Calu3 (cell line): Measurements from ENCODE around the gene ADGRV1. TPM values are rescaled to one million over a fixed set of nuclear protein-coding genes. Genes with fewer than 3 reads are reported as not detected.

Source experiments
- BruUV-seq: library from RNA; stranded (reverse); fragments of 400-500 nt; replicated peaks from 2 replicates; lab custom pipeline; 2021; lab: Mats Ljungman, UMichigan
- CTCF ChIA-PET: fragments of 300-600 bp; sonication (Branson Sonifier 250); formaldehyde crosslinking; loops from one replicate; lab custom pipeline; 2022; ENCODE audit warnings: antibody characterized with exemption; lab: Charles Lee
- DNase-seq: peaks from one replicate; pipeline ENCODE4 v3.0.0; 2022
- H3K27ac Mint-ChIP-seq: one replicate; pipeline ENCODE4 v1.8.0; 2022; ENCODE audit warnings: mixed read lengths; ENCODE audit not compliant: unreplicated experiment
- H3K27me3 Mint-ChIP-seq: one replicate; pipeline ENCODE4 v1.8.0; 2022; ENCODE audit warnings: mixed read lengths; ENCODE audit not compliant: unreplicated experiment
- H3K36me3 Mint-ChIP-seq: one replicate; pipeline ENCODE4 v1.8.0; 2022; ENCODE audit warnings: mild to moderate bottlenecking, moderate library complexity, mixed read lengths; ENCODE audit not compliant: insufficient read depth, unreplicated experiment
- H3K4me1 Mint-ChIP-seq: one replicate; pipeline ENCODE4 v1.8.0; 2022; ENCODE audit warnings: mild to moderate bottlenecking, low read depth, mixed read lengths; ENCODE audit not compliant: unreplicated experiment
- H3K4me3 Mint-ChIP-seq: one replicate; pipeline ENCODE4 v1.8.0; 2022; ENCODE audit warnings: mild to moderate bottlenecking, low read depth, moderate library complexity, mixed read lengths; ENCODE audit not compliant: unreplicated experiment
- H3K9me3 Mint-ChIP-seq: one replicate; pipeline ENCODE4 v1.8.0; 2022; ENCODE audit warnings: low read depth, mixed read lengths; ENCODE audit not compliant: unreplicated experiment
- intact Hi-C: fragments of 100-400 bp; cut with micrococcal nuclease; formaldehyde crosslinking; loops from one replicate; pipeline ENCODE4 v1.10.0; 2022; ENCODE audit not compliant: unreplicated experiment
- total RNA-seq: library from RNA; stranded (reverse); gene quantifications from 2 replicates; pipeline ENCODE4 v1.2.3, GENCODE V29; 2022
- TF ChIP-seq, protein P1 (sequence below): fragments of 200-600 bp; IDR thresholded peaks from one replicate; pipeline ENCODE4 v1.8.0; 2022; ENCODE audit warnings: antibody characterized with exemption; ENCODE audit not compliant: unreplicated experiment

The ADGRV1 gene
- total RNA-seq, 1 experiment from 2014 or later = 1.8 TPM

DNA sequence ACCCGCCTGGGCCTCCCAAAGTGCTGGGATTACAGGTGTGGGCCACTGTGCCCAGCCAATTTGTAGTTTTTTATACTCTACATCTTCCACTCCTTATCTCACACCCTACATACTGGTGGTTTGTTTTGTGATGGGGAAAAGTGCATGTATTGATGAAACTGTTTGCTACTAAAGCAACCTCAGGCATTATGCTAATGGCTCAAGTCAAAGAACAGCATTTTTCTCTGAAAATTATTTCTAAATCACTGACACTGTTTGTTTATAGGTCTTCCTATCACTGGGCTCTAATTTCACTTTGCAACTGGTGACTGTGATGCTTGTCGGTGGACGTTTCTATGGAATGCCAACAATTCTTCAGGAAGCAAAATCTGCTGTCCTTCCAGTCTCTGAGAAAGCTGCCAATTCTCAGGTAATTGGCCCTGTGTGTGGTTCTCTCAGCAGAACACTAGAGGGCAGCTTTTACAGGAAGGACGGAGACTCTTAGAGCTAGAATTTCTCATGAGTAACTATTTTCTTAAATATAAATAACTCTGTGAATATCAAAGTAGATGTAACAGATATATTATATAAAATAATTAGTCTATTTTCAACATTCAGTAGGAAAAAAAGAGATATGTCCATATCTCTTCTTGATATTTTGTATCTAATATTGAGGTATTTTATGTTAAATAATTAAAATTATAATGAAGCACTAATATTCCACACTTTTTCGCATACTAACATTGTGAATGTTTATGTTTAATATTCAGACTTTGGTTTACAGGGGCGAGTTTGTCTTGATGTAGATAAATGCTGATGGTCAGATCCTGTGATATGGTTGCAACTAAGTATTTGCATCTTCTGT lies 244.1 kb downstream of the ADGRV1 start:
- TF ChIP-seq, protein P1, sequence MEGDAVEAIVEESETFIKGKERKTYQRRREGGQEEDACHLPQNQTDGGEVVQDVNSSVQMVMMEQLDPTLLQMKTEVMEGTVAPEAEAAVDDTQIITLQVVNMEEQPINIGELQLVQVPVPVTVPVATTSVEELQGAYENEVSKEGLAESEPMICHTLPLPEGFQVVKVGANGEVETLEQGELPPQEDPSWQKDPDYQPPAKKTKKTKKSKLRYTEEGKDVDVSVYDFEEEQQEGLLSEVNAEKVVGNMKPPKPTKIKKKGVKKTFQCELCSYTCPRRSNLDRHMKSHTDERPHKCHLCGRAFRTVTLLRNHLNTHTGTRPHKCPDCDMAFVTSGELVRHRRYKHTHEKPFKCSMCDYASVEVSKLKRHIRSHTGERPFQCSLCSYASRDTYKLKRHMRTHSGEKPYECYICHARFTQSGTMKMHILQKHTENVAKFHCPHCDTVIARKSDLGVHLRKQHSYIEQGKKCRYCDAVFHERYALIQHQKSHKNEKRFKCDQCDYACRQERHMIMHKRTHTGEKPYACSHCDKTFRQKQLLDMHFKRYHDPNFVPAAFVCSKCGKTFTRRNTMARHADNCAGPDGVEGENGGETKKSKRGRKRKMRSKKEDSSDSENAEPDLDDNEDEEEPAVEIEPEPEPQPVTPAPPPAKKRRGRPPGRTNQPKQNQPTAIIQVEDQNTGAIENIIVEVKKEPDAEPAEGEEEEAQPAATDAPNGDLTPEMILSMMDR = peak; percentile 71
- Mint-ChIP-seq H3K4me3 (no peak overlapping the region), H3K4me1 (no peaks in the 10 kb centered on the region), H3K36me3 (no peaks in the 10 kb centered on the region), H3K9me3 (peaks cover 3% of the 10 kb centered on the region), H3K27ac (no peak overlapping the region), H3K27me3 (no peaks in the 10 kb centered on the region)
- peak; percentile 58 for DNase-seq
- intact Hi-C loops = loop anchor here (2.0 kb wide), 1 partner anchor 616 kb away; no protein-coding TSS in a partner anchor
- BruUV-seq = no TSS peak
- CTCF ChIA-PET = interaction anchor here (0.7 to 1.7 kb wide), 7 partner anchors 9 to 617 kb away, joined by 3 to 17 read pairs (median 4); no protein-coding TSS in a partner anchor

DNA sequence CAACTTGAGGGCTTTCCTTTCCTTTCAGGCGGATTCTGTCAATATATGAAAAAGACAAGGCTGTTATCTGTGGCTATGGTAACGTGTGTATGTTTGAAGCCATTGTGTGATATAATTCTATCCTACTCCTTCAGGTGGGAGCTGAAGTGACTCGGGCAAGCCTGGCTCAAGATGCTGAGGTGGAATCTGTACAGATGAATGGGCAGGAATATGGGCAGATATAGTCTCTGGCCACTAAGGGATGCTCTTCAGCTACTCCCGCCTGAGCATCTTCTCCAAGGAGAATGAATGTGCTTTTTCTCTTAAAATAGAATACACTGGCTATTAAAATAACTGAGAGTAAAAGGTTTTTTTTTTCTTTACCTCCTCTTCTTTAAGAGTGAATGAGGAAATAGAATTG lies 244.8 kb downstream of the ADGRV1 start:
- Mint-ChIP-seq H3K4me1 (no peaks in the 10 kb centered on the region), H3K27ac (no peak overlapping the region), H3K27me3 (no peaks in the 10 kb centered on the region), H3K9me3 (no peaks in the 10 kb centered on the region), H3K36me3 (no peaks in the 10 kb centered on the region), H3K4me3 (no peak overlapping the region)
- no peak for DNase-seq
- no TSS peak for BruUV-seq
- CTCF ChIA-PET = interaction anchor here (0.7 to 1.7 kb wide), 5 partner anchors 10 to 617 kb away, joined by 3 to 17 read pairs (median 3); no protein-coding TSS in a partner anchor
- intact Hi-C loops = loop anchor here (2.0 kb wide), 1 partner anchor 615 kb away; no protein-coding TSS in a partner anchor
- TF ChIP-seq, protein P1 = no peak

DNA sequence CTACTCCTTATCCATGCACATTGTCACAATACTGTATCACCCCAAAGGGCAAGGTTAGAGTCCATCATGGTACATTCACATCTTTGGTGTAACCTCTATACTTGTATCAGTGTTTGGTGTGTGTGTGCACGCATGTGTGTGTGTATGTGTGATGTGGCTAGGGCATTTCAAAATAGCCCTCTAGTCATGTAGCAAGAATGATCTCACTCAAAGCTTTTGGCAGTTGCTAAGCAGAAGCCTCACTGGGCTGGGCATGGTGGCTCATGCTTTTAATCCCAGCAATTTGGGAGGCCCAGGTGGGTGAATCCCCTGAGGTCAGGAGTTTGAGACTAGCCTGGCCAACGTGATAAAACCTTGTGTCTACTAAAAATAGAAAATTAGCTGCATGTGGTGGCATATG lies 245.3 kb downstream of the ADGRV1 start:
- no peaks in the 10 kb centered on the region for H3K36me3 Mint-ChIP-seq
- no peak overlapping the region for H3K4me3 Mint-ChIP-seq
- TF ChIP-seq, protein P1 = no peak
- BruUV-seq = no TSS peak
- no peaks in the 10 kb centered on the region for H3K9me3 Mint-ChIP-seq
- no peaks in the 10 kb centered on the region for H3K27me3 Mint-ChIP-seq
- no peak overlapping the region for H3K27ac Mint-ChIP-seq
- no peaks in the 10 kb centered on the region for H3K4me1 Mint-ChIP-seq
- CTCF ChIA-PET = interaction anchor here (1.7 kb wide), 1 partner anchor 616 kb away, joined by 17 read pairs; no protein-coding TSS in a partner anchor
- DNase-seq = no peak
- intact Hi-C loops = loop anchor here (2.0 kb wide), 1 partner anchor 615 kb away; no protein-coding TSS in a partner anchor

DNA sequence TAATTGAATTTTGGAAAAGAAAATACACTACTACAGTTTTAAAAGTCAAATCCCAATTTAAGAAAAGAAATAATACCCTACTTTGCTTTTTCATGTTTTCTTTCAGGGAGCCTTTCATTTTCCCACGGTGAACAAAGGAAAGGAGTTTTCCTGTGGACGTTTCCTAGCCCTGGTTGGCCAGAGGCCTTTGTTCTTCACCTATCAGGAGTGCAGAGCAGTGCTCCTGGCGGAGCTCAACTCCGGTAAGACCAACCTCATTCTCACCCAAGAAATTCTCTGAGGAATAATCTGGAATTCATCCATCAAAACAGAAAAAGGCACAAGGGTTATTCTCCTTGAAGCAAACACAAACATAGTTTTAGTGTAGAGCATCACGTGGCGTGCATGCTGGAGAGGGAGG lies 248.9 kb downstream of the ADGRV1 start:
- no peaks in the 10 kb centered on the region for H3K4me1 Mint-ChIP-seq
- no peaks in the 10 kb centered on the region for H3K36me3 Mint-ChIP-seq
- H3K27ac Mint-ChIP-seq = no peak overlapping the region
- TF ChIP-seq, protein P1 = no peak
- no peaks in the 10 kb centered on the region for H3K27me3 Mint-ChIP-seq
- no peaks in the 10 kb centered on the region for H3K9me3 Mint-ChIP-seq
- no peak overlapping the region for H3K4me3 Mint-ChIP-seq
- CTCF ChIA-PET = no interaction called here
- no peak for DNase-seq
- no TSS peak for BruUV-seq
- intact Hi-C loops = no loop called here
